ENCODE measurements around the gene RECQL5.
"Not testable (repeated sequence)": the region's sequence is repeated elsewhere in the genome, so short reads cannot be mapped to it uniquely, and the experiment has no call there.

Gene RECQL5

DNA sequence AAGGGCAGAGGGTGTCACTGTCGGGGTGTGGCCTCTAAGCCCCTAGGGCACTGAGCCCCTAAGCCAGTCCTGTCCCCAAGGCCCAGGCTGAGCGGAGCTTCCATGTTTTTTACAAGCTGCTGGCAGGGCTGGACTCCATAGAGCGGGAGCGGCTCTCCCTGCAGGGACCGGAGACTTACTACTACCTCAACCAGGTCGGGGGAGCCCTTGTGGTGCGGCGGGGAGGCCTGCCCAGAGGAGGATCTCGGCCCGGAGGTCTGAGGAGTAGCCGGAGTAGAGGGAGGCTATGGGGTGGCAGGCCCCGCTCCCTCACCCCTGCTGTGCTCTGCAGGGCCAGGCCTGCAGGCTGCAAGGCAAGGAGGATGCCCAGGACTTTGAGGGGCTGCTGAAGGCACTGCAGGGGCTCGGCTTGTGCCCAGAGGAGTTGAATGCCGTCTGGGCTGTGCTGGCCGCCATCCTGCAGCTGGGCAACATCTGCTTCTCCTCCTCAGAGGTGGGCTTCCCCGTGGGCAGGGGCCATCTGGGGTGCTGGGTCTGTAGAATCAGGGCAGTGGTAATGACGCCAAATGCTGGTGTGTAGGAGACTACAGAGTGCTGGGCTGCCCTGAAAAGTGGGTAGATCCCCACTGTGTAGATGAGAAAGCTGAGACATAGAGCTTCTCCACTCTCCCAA is 74.5 kb downstream of the RECQL5 start:
- ATAC-seq (no peak), DNase-seq (no peak)

DNA sequence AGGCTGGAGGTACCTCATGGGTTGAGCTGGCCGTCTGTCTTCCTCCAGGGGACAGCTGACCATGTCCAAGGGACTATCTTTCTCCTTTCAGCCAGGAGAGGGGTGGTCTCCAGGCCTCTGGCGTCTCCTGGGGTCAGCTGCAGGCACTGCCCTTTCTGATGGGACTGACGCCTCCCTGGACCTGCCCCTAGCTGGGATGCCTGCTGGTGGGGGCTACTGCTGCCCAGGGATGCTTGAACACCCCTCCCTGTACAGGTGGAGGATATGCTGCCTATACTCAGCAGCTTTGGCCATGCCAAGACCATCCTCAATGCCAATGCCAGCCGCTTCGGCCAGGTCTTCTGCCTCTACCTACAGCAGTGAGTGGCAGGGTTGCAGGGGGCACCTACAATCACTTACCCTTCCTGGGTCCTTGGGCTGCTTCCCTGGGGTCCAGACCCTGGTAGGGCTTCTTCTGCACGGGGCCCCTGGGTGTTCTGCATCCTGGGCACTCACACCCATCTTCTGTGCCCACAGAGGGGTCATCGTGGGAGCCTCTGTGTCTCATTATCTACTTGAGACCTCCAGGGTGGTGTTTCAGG is 75.1 kb downstream of the RECQL5 start:
- ATAC-seq (no peak), DNase-seq (no peak)

DNA sequence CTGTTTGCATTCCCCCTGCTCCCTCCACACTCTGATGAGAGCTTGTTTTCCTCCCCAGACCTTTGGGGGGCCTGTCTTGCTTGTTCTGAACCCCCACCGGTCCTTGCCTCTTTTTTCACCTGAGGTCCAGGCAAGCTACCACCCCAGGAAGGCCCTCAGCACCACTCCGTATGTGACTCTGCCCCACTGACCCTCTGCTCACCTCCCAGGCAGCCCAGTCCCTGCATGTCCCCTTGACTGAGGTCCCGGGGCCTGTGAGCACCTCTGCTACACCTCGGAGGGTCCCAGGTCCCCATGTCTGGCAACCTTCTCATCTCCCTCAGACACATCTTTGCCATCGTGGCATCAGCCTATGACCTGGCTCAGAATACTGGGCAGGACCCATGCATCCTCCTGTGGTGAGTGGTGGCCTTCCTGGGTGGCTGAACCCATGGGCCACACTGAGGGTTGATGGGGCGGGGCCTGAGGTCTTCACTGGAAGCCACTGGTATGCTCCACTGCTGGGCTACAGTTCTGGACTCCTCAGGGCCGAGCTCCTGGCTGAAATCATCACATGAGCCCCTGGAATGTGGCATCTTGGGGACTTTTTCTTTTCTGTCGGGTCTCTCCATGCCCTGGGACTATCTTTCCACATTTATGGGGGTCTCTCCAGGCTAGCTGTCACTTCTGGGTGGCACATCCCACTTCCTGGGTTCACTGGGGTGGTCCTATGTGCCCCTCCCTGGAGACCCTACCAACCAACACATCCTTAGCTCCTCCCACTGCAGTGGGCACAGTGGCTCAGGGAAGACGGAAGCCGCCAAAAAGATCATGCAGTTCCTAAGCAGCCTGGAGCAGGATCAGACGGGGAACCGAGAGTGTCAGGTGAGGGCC is 75.9 kb downstream of the RECQL5 start:
- ATAC-seq = no peak

DNA sequence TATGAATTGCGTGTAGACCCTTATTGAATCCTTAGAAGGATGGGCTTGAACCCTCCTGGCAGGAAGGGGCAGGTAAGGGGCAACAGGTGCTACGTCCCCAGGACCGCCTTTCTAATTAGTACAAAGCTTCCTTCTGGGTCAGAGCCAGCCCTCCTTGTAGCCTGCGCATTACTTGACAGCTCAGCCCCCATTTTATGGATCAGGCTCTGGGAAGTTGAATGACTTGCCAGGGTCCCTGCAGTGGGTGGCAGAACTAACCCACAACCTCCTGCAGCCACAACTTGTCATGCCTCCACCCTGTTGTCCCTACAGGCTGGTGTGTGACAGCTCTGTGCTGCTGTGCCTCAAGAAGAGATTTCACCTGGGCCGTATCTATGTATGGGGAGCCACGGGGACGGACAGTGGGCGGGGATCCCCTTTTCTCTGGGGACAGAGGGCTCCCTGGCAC is 76.6 kb downstream of the RECQL5 start:
- DNase-seq = no peak

More for the DNA sequence above, 75.9 kb downstream of the RECQL5 start:
- DNase-seq = no peak

DNA sequence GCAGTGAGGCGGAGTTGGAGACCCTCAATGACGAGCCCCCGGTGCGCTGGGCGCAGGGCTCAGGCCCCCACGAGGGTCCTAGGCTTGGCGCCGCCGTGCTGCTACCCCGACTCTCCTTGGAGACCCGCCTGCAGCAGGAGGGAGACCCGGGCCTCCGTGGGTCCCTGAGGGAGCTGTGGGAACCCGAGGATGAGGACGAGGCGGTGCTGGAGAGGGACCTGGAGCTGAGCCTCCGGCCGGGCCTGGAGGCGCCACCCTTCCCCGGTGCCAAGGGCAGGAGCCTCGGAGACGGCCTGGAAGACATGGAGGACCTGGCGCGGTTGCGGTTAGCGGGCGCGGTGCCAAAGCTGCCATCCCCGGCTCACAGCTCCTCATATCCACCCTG is 77.0 kb downstream of the RECQL5 start:
- DNase-seq (no peak), ATAC-seq (no peak)

More for the DNA sequence above, 76.6 kb downstream of the RECQL5 start:
- no peak for ATAC-seq

DNA sequence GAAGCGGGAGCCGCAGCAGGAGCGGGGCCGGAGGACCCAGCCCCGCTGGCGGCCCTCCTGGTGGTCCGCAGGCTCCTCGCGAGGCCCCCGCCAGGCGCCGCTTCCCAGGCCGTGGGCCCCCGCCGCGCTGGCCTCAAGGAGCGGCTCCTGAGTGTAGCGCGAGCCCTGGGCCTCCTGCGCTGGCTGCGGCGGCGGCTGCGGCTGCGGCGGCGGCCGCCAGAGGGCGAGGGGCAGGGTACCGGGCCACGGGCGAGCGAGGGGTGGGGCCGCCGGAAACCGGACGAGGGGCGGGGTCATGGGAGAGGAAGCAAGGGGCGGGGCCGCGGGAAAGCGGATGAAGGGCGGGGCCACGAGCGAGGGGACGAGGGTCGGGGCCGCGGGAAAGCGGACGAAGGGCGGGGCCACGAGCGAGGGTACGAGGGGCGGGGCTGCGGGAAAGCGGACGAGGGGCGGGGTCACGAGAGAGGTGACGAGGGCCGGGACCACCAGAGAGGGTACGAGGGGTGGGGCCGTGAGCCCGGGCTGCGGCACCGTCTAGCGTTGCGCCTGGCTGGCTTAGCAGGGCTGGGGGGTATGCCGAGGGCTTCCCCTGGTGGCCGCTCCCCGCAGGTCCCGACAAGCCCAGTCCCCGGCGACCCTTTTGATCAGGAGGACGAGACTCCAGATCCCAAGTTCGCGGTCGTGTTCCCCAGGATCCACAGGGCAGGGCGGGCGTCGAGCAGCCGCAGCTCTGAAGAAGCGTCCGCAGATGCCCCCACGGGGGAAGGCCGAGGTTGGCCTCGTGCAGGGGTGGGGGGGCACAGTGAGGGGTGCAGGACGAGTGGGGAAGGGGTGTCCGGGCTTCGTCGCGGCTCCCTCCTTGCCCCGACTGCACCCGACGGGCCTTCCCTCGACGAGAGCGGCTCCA is 77.7 kb downstream of the RECQL5 start:
- DNase-seq = peak; percentile 100
- peak; percentile 81 for ATAC-seq

DNA sequence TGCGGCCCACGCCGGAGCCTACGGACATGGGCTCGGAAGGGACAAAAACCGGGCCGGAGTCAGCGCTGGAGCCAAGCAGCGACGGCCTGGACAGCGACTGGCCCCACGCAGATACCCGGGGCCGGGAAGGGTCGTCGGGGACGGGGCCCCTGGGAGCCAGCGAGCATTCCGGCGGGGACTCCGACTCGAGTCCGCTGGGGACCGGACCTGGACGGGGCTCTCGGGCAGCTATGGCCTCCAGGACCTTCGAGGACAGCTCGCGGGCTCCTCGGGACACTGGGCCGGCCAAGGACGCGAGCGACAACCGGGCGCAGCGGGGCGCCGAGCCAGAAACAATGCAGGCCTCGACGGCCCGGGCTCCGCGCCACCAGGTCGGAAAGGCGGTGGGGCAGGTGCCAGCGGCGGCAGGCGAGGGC is 78.3 kb downstream of the RECQL5 start:
- peak; percentile 19 for ATAC-seq

DNA sequence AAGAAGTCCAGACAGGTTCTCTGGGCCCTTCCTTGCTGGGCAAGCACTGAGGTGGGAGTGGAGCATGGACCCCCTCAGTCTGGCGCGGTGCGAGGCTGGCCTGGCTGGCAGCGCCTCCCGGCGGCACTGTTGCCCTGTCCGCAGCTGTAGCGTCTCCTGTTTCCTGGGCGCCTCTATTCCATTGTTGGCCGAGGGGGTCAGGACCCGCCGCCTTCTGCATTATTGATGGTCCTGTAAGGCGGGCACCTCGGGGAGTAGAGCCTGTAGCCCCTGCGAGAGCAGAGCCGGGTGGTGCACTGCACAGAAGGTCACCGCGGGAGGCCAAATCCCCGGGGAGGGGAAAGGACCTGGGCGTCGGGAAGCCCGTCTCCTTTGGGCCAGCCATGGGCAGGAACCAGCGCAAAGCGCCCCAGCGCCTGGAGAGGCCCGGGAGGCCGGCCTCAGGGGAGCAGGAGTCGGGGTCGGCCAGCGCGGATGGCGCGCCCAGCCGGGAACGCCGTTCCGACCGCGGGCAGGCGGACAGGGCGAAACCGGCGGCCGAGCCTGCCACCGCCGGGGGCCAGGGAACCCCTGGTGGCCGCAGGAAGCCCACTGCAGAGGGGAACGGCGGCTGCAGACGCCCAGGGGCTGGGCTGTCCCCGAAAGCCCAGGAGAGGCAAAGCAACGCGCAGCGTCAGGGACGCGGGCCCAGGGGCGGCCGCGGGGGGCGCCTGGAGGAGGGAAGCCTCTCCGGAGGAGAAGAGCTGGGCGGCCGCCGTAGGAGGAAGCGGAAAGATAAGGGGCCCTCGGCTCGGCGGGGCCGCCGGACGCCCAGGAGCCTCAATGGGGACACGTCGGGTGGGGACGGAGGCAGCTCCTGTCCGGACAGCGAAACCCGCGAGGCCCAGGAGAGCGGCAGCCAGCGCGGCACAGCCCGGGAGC is 79.0 kb downstream of the RECQL5 start, which contains the start of gene MYO15B:
TSS of gene MYO15B (plus strand) at position 126 of the 921 bp plus-strand sequence. CDS start at position 384, 258 bp downstream.
- ATAC-seq (peak; percentile 57), DNase-seq (peak; percentile 79)

More for the DNA sequence above, 78.3 kb downstream of the RECQL5 start:
- DNase-seq = no peak

DNA sequence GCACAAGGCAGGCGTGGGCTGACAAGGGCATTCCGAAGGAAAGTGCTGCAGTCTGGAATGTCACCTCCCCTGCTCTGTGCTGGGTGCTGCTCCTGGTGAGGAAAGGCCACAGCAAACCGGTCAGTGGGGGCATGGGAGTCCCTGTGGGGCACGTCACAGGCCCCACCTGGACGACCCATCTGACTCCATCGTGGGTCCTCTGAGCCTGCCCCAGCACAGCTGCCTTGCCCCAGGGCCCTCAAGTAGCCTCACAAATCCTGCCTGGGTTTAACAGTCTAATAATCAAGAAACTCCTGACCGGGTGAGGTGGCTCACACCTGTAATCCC is 82.1 kb downstream of the RECQL5 start:
- ATAC-seq (no peak), DNase-seq (no peak)

DNA sequence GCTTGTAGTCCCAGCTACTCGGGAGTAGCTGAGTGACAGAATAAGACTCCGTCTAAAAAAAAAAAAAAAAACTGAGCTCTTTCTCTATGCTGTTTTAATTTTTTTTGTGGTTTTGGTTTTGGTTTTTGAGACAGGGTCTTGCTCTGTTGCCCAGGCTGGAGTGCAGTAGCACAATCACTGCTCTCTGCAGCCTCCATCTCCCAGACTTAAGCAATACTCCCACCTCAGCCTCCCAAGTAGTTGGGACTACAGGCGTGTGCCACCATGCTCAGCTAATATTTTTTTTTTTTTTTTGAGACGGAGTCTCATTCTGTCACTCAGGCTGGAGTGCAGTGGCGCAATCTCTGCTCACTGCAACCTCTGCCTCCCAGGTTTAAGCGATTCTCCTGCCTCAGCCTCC is 83.8 kb downstream of the RECQL5 start:
- not testable (repeated sequence) for ATAC-seq, DNase-seq

DNA sequence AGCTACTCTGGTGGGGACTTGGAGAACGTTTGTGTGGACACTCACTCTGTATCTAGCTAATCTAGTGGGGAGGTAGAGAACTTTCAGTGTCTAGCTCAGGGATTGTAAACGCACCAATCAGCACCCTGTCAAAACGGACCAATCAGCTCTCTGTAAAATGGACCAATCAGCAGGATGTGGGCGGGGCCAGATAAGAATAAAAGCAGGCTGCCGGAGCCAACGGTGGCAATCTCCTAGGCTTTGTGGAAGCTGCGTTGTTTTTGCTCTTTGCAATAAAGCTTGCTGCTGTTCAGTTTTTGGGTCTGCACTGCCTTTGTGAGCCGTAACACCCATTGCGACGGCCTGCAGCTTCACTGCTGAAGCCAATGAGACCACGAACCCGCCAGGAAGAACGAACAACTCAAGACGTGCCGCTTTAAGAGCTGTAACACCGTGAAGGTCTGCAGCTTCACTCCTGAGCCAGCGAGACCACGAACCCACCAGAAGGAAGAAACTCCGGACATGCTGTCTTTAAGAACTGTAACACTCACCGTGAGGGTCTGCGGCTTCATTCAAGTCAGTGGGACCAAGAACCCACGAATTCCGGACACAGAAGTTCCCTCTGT is 85.7 kb downstream of the RECQL5 start:
- DNase-seq (peak; percentile 67), ATAC-seq (peak; percentile 23)
